Body of pancreas (tissue), 4 donors: Measurements from ENCODE around the gene TMEM238L. TPM values are rescaled to one million over a fixed set of nuclear protein-coding genes. Genes with fewer than 3 reads are reported as not detected.
"Not testable (repeated sequence)": the region's sequence is repeated elsewhere in the genome, so short reads cannot be mapped to it uniquely, and the experiment has no call there.

Experiments used
- ATAC-seq: fragments of 150-250 bp; one replicate; pipeline ENCODE4 v1.9.1; 2016
- DNase-seq, 4 donors: peaks; one replicate each; pipeline ENCODE4 v3.0.0-alpha.2; 2019
- H3K27ac ChIP-seq, 4 donors: fragments of 200-600 bp; sonication (generic); 1 replicate in 3 of 4; 2 replicates in 1 of 4; pipeline versions ENCODE4 v1.5.1 to v1.6.1; 2016 to 2019; ENCODE audit warnings: mild to moderate bottlenecking in 1 of 4, mixed read lengths in 1 of 4, moderate library complexity in 1 of 4
- H3K27me3 ChIP-seq, 2 donors: fragments of 200-600 bp; sonication (generic); one replicate each; pipeline ENCODE4 v1.6.0; 2016; ENCODE audit warnings: mild to moderate bottlenecking in 1 of 2
- H3K36me3 ChIP-seq, 2 donors: fragments of 200-600 bp; sonication (generic); replicated peaks in 1 of 2; 2 replicates each; pipeline ENCODE4 v1.5.1; 2016; ENCODE audit warnings: low read depth in 2 of 2; ENCODE audit not compliant: insufficient read depth in 1 of 2
- H3K4me1 ChIP-seq: fragments of 200-600 bp; sonication (generic); one replicate; pipeline ENCODE4 v1.6.0; 2016
- H3K4me3 ChIP-seq, 2 donors: fragments of 200-600 bp; sonication (generic); 1 replicate in 1 of 2; 2 replicates in 1 of 2; pipeline ENCODE4 v1.5.1; 2016 to 2019
- H3K9me3 ChIP-seq, 3 donors: fragments of 200-600 bp; sonication (generic); 1 replicate in 2 of 3; 2 replicates in 1 of 3; pipeline ENCODE4 v1.5.1; 2016
- CTCF ChIP-seq, 7 experiments: fragments of 450-650 bp in 4 of 7; fragments of 200-600 bp in 3 of 7; sonication (generic) in 3 of 7; IDR thresholded peaks; one replicate each; pipeline ENCODE4 v1.5.1; 2016 to 2019; ENCODE audit warnings: antibody characterized with exemption in 7 of 7
- POLR2A ChIP-seq, 3 donors: fragments of 450-650 bp; IDR thresholded peaks; one replicate each; pipeline ENCODE4 v1.6.1; 2016; ENCODE audit warnings: antibody characterized with exemption in 3 of 3, mild to moderate bottlenecking in 2 of 3
- WGBS, 2 donors: methylation state at CpG; one replicate each; pipeline ENCODE4 v1.1.5; 2017; 5-methylcytosine and 5-hydroxymethylcytosine counted together
- intact Hi-C: fragments of 100-400 bp; cut with DNase I; formaldehyde crosslinking; loops from one replicate; pipeline ENCODE4 v1.15.1; 2023
- total RNA-seq, 2 donors: library from RNA; depleted of rRNA; stranded (reverse); fragments of >200 nt; gene quantifications; one replicate each; pipeline ENCODE4 v1.1.0, GENCODE V29; 2016

TMEM238L gene
- not detected for total RNA-seq

GRCh38 chr17:10803830-10804475, at the start of gene TMEM238L:
TSS of gene TMEM238L (minus strand) at chr17:10804099. CDS start at chr17:10803963, 136 bp downstream.
- no peaks in the 10 kb centered on the region for H3K27me3 ChIP-seq
- ATAC-seq, result no peak

GRCh38 chr17:10846636-10847035, 42.7 kb upstream of the TMEM238L start:
- ATAC-seq, DNase-seq, H3K27ac ChIP-seq, H3K9me3 ChIP-seq, H3K4me3 ChIP-seq, H3K27me3 ChIP-seq, H3K36me3 ChIP-seq, H3K4me1 ChIP-seq: not testable (repeated sequence)
- 79 to 81% methylated on average over 6 of the region's 6 CpGs for WGBS, 2 donors
- intact Hi-C loops, result loop anchor here (5.0 kb wide), 2 partner anchors 99 to 199 kb away; no protein-coding TSS in a partner anchor

More at GRCh38 chr17:10803830-10804475, at the start of gene TMEM238L:
- intact Hi-C loops, result loop anchor here (5.0 kb wide), 1 partner anchor 38 kb away; no protein-coding TSS in a partner anchor
- Histone ChIP-seq H3K36me3 (no peaks in the 10 kb centered on the region), H3K4me3 (no peak within 1 kb of the TSS), H3K4me1 (peaks cover 18% of the 10 kb centered on the region), H3K9me3 (no peaks in the 10 kb centered on the region), H3K27ac (no peak within 1 kb of the TSS)
- WGBS, 2 donors, result 82 to 83% methylated on average over 11 to 16 of the region's 16 CpGs
- TF ChIP-seq POLR2A (IDR thresholded peaks at IDR 0.05) (no peak), CTCF (IDR thresholded peaks at IDR 0.05) (no peak)
- DNase-seq, result no peak

GRCh38 chr17:10845388-10845751, 41.5 kb upstream of the TMEM238L start:
- WGBS, 2 donors, result 17% methylated on average over 6 of the region's 6 CpGs
- DNase-seq (no peak), ATAC-seq (no peak)
- Histone ChIP-seq H3K9me3 (no peaks in the 10 kb centered on the region), H3K4me3 (no peak overlapping the region), H3K27ac (no peak overlapping the region), H3K36me3 (no peaks in the 10 kb centered on the region), H3K4me1 (peaks cover 6% of the 10 kb centered on the region), H3K27me3 (no peaks in the 10 kb centered on the region)
- no peak for TF ChIP-seq POLR2A (IDR thresholded peaks at IDR 0.05)
- intact Hi-C loops, result loop anchor here (5.0 kb wide), 2 partner anchors 98 to 198 kb away; no protein-coding TSS in a partner anchor

- 10 to 15% methylated on average over 20 to 28 of the region's 28 CpGs for WGBS, 2 donors
- DNase-seq, result peak; percentile 70 to 84 (median 72)
- peak; percentile 90 for ATAC-seq
- no peaks in the 10 kb centered on the region for H3K27me3 ChIP-seq
- H3K36me3 ChIP-seq, result no peaks in the 10 kb centered on the region
- H3K4me1 ChIP-seq, result peaks cover 6% of the 10 kb centered on the region
- H3K4me3 ChIP-seq, result peak overlapping the region in 1 of 2 donors; percentile 31
- no peaks in the 10 kb centered on the region for H3K9me3 ChIP-seq
- no peak for TF ChIP-seq POLR2A (IDR thresholded peaks at IDR 0.05)
- peak; percentile 91 to 98 (median 96) for TF ChIP-seq CTCF (IDR thresholded peaks at IDR 0.05)
- intact Hi-C loops, result loop anchor here (5.0 kb wide), 3 partner anchors 43 to 198 kb away; partner anchors contain the start of gene TMEM238L
- peak overlapping the region in 1 of 4 donors; percentile 8 for H3K27ac ChIP-seq
Observed at GRCh38 chr17:10844621-10845387, 40.9 kb upstream of the TMEM238L start.

GRCh38 chr17:10843811-10844210, 39.9 kb upstream of the TMEM238L start:
- Histone ChIP-seq H3K4me3 (no peak overlapping the region), H3K27me3 (no peaks in the 10 kb centered on the region), H3K27ac (no peak overlapping the region), H3K4me1 (peaks cover 6% of the 10 kb centered on the region), H3K36me3 (no peaks in the 10 kb centered on the region), H3K9me3 (no peaks in the 10 kb centered on the region)
- intact Hi-C loops, result loop anchor here (5.0 kb wide), 1 partner anchor 42 kb away; the partner anchor contains the start of gene TMEM238L
- DNase-seq (peak in 1 of 4 donors; percentile 31), ATAC-seq (no peak)
- TF ChIP-seq CTCF (IDR thresholded peaks at IDR 0.05), result no peak
- no peak for TF ChIP-seq POLR2A (IDR thresholded peaks at IDR 0.05)
- WGBS, 2 donors, result 54 to 62% methylated on average over 7 of the region's 7 CpGs
